PFSK-1 (cell line): ENCODE measurements around the gene OR1F1.

ENCODE experiments used
- POLR2AphosphoS5 ChIP-seq: IDR thresholded peaks from 2 replicates; pipeline ENCODE4 v1.6.1; 2012; ENCODE audit warnings: low read depth, mild to moderate bottlenecking, control low read depth, low read length, moderate library complexity
- SIN3A ChIP-seq: IDR thresholded peaks from 2 replicates; pipeline ENCODE4 v1.6.1; 2012; ENCODE audit warnings: mild to moderate bottlenecking, low read length, moderate library complexity, borderline replicate concordance; ENCODE audit not compliant: insufficient read depth
- TAF1 ChIP-seq: IDR thresholded peaks from 2 replicates; pipeline ENCODE4 v1.6.1; 2012; ENCODE audit warnings: low read length, control low read depth, borderline replicate concordance; ENCODE audit not compliant: insufficient read depth

GRCh38 chr16:3212006-3212405 is 24.0 kb downstream of the OR1F1 start:
- TF ChIP-seq POLR2AphosphoS5: no peak
- no peak for TF ChIP-seq TAF1
- no peak for TF ChIP-seq SIN3A
